ENCODE data around the gene DGKI.

DGKI gene

GRCh38 chr7:137399827-137400823 is 446.6 kb downstream of the DGKI start:
- no peaks in the 10 kb centered on the region for H3K79me1 ChIP-seq (ENCODE audit: low read depth, low read length)
- H3K14ac ChIP-seq (ENCODE audit: low read length) = no peak overlapping the region
- no peak overlapping the region for H3K23ac ChIP-seq (ENCODE audit: low read depth, low read length, poor library complexity)
- no peak overlapping the region for H2BK120ac ChIP-seq (ENCODE audit: low read depth, low read length)
- peak overlapping the region; percentile 30 for H3K27ac ChIP-seq (replicated peaks; ENCODE audit: low read length)
- H3K9ac ChIP-seq (ENCODE audit: low read depth, low read length, poor library complexity) = no peak overlapping the region
- no peaks in the 10 kb centered on the region for H3K27me3 ChIP-seq (ENCODE audit: control insufficient read depth in 3 of 3, insufficient read depth in 3 of 3, low read depth in 1 of 3, low read length in 3 of 3)
- H2AK5ac ChIP-seq (ENCODE audit: low read depth, low read length) = no peak overlapping the region
- H4K8ac ChIP-seq (ENCODE audit: low read depth, low read length) = no peak overlapping the region
- no peaks in the 10 kb centered on the region for H3K36me3 ChIP-seq (replicated peaks in 1 of 2; ENCODE audit: control insufficient read depth in 2 of 2, insufficient read depth in 2 of 2, low read length in 2 of 2)
- H4K91ac ChIP-seq (ENCODE audit: low read depth, low read length, poor library complexity) = no peak overlapping the region
- no peak overlapping the region for H3K18ac ChIP-seq (ENCODE audit: low read length)
- H2BK12ac ChIP-seq (ENCODE audit: low read length) = no peak overlapping the region
- DNase-seq (ENCODE audit: low spot score) = no peak
- H3K4ac ChIP-seq (ENCODE audit: low read length) = no peak overlapping the region
- no peak overlapping the region for H3K4me2 ChIP-seq (ENCODE audit: insufficient read depth, low read length, poor library complexity, severe bottlenecking)
- no peak overlapping the region for H2AFZ ChIP-seq (ENCODE audit: low read length)
- WGBS, 2 donors (ENCODE audit: extremely low coverage in 2 of 2, insufficient read length in 2 of 2, insufficient replicate concordance in 1 of 2) = no CpG with 5 or more reads among the region's 7 CpGs
- peaks cover 16 to 18% of the 10 kb centered on the region in 2 donors for H3K4me1 ChIP-seq (ENCODE audit: control insufficient read depth in 2 of 2, insufficient read depth in 1 of 2, low read depth in 1 of 2, low read length in 2 of 2)
- H3K4me3 ChIP-seq (ENCODE audit: low read length in 2 of 2) = no peak overlapping the region
- H2BK5ac ChIP-seq (ENCODE audit: low read length) = no peak overlapping the region
- H3K9me3 ChIP-seq (replicated peaks in 1 of 2; ENCODE audit: control insufficient read depth in 2 of 2, insufficient read depth in 1 of 2, low read depth in 1 of 2, low read length in 2 of 2) = no peaks in the 10 kb centered on the region
- no peak overlapping the region for H2BK15ac ChIP-seq (ENCODE audit: low read length)

- Histone ChIP-seq H2AK5ac (ENCODE audit: low read depth, low read length) (no peak overlapping the region), H3K27me3 (ENCODE audit: control insufficient read depth in 3 of 3, insufficient read depth in 3 of 3, low read depth in 1 of 3, low read length in 3 of 3) (no peaks in the 10 kb centered on the region), H2BK12ac (ENCODE audit: low read length) (no peak overlapping the region), H4K91ac (ENCODE audit: low read depth, low read length, poor library complexity) (no peak overlapping the region), H3K9me3 (replicated peaks in 1 of 2; ENCODE audit: control insufficient read depth in 2 of 2, insufficient read depth in 1 of 2, low read depth in 1 of 2, low read length in 2 of 2) (no peaks in the 10 kb centered on the region), H3K14ac (ENCODE audit: low read length) (peak overlapping the region; percentile 17), H3K36me3 (replicated peaks in 1 of 2; ENCODE audit: control insufficient read depth in 2 of 2, insufficient read depth in 2 of 2, low read length in 2 of 2) (no peaks in the 10 kb centered on the region), H3K4ac (ENCODE audit: low read length) (no peak overlapping the region), H2BK15ac (ENCODE audit: low read length) (no peak overlapping the region), H3K4me2 (ENCODE audit: insufficient read depth, low read length, poor library complexity, severe bottlenecking) (no peak overlapping the region), H2AFZ (ENCODE audit: low read length) (no peak overlapping the region), H3K4me3 (ENCODE audit: low read length in 2 of 2) (no peak overlapping the region), H3K79me1 (ENCODE audit: low read depth, low read length) (no peaks in the 10 kb centered on the region), H3K27ac (replicated peaks; ENCODE audit: low read length) (no peak overlapping the region), H3K18ac (ENCODE audit: low read length) (peak overlapping the region; percentile 22), H2BK5ac (ENCODE audit: low read length) (no peak overlapping the region), H2BK120ac (ENCODE audit: low read depth, low read length) (no peak overlapping the region), H3K23ac (ENCODE audit: low read depth, low read length, poor library complexity) (no peak overlapping the region), H3K9ac (ENCODE audit: low read depth, low read length, poor library complexity) (no peak overlapping the region), H4K8ac (ENCODE audit: low read depth, low read length) (no peak overlapping the region), H3K4me1 (ENCODE audit: control insufficient read depth in 2 of 2, insufficient read depth in 1 of 2, low read depth in 1 of 2, low read length in 2 of 2) (peaks cover 2 to 9% of the 10 kb centered on the region in 2 donors)
- no peak for DNase-seq (ENCODE audit: low spot score)
- no CpG with 5 or more reads among the region's 4 CpGs for WGBS, 2 donors (ENCODE audit: extremely low coverage in 2 of 2, insufficient read length in 2 of 2, insufficient replicate concordance in 1 of 2)
These were observed 450.7 kb downstream of the DGKI start for GRCh38 chr7:137396051-137396450.

GRCh38 chr7:137395420-137395819 is 451.4 kb downstream of the DGKI start:
- Histone ChIP-seq H3K23ac (ENCODE audit: low read depth, low read length, poor library complexity) (no peak overlapping the region), H3K14ac (ENCODE audit: low read length) (no peak overlapping the region), H3K36me3 (replicated peaks in 1 of 2; ENCODE audit: control insufficient read depth in 2 of 2, insufficient read depth in 2 of 2, low read length in 2 of 2) (peaks cover 0 to 2% of the 10 kb centered on the region in 2 donors), H3K4me2 (ENCODE audit: insufficient read depth, low read length, poor library complexity, severe bottlenecking) (no peak overlapping the region), H3K79me1 (ENCODE audit: low read depth, low read length) (no peaks in the 10 kb centered on the region), H3K9ac (ENCODE audit: low read depth, low read length, poor library complexity) (no peak overlapping the region), H3K27me3 (ENCODE audit: control insufficient read depth in 3 of 3, insufficient read depth in 3 of 3, low read depth in 1 of 3, low read length in 3 of 3) (no peaks in the 10 kb centered on the region), H3K9me3 (replicated peaks in 1 of 2; ENCODE audit: control insufficient read depth in 2 of 2, insufficient read depth in 1 of 2, low read depth in 1 of 2, low read length in 2 of 2) (no peaks in the 10 kb centered on the region), H3K4me1 (ENCODE audit: control insufficient read depth in 2 of 2, insufficient read depth in 1 of 2, low read depth in 1 of 2, low read length in 2 of 2) (peaks cover 2 to 7% of the 10 kb centered on the region in 2 donors), H3K27ac (replicated peaks; ENCODE audit: low read length) (no peak overlapping the region), H2AK5ac (ENCODE audit: low read depth, low read length) (no peak overlapping the region), H2BK12ac (ENCODE audit: low read length) (no peak overlapping the region), H2BK5ac (ENCODE audit: low read length) (no peak overlapping the region), H4K8ac (ENCODE audit: low read depth, low read length) (no peak overlapping the region), H3K18ac (ENCODE audit: low read length) (peak overlapping the region; percentile 33), H2BK15ac (ENCODE audit: low read length) (no peak overlapping the region), H2AFZ (ENCODE audit: low read length) (no peak overlapping the region), H4K91ac (ENCODE audit: low read depth, low read length, poor library complexity) (no peak overlapping the region), H2BK120ac (ENCODE audit: low read depth, low read length) (no peak overlapping the region), H3K4me3 (ENCODE audit: low read length in 2 of 2) (no peak overlapping the region), H3K4ac (ENCODE audit: low read length) (peak overlapping the region; percentile 72)
- no peak for DNase-seq (ENCODE audit: low spot score)
- no CpG with 5 or more reads among the region's 9 CpGs for WGBS, 2 donors (ENCODE audit: extremely low coverage in 2 of 2, insufficient read length in 2 of 2, insufficient replicate concordance in 1 of 2)

- Histone ChIP-seq H3K27me3 (ENCODE audit: control insufficient read depth in 3 of 3, insufficient read depth in 3 of 3, low read depth in 1 of 3, low read length in 3 of 3) (no peaks in the 10 kb centered on the region), H3K4me3 (ENCODE audit: low read length in 2 of 2) (no peak overlapping the region), H3K9me3 (replicated peaks in 1 of 2; ENCODE audit: control insufficient read depth in 2 of 2, insufficient read depth in 1 of 2, low read depth in 1 of 2, low read length in 2 of 2) (peaks cover 0 to 2% of the 10 kb centered on the region in 2 donors), H4K8ac (ENCODE audit: low read depth, low read length) (no peak overlapping the region), H2BK5ac (ENCODE audit: low read length) (no peak overlapping the region), H4K91ac (ENCODE audit: low read depth, low read length, poor library complexity) (no peak overlapping the region), H3K9ac (ENCODE audit: low read depth, low read length, poor library complexity) (no peak overlapping the region), H2BK120ac (ENCODE audit: low read depth, low read length) (no peak overlapping the region), H3K36me3 (replicated peaks in 1 of 2; ENCODE audit: control insufficient read depth in 2 of 2, insufficient read depth in 2 of 2, low read length in 2 of 2) (peaks cover 0 to 4% of the 10 kb centered on the region in 2 donors), H3K4me2 (ENCODE audit: insufficient read depth, low read length, poor library complexity, severe bottlenecking) (no peak overlapping the region), H3K4me1 (ENCODE audit: control insufficient read depth in 2 of 2, insufficient read depth in 1 of 2, low read depth in 1 of 2, low read length in 2 of 2) (peaks cover 0 to 1% of the 10 kb centered on the region in 2 donors), H3K14ac (ENCODE audit: low read length) (no peak overlapping the region), H2AK5ac (ENCODE audit: low read depth, low read length) (no peak overlapping the region), H2AFZ (ENCODE audit: low read length) (no peak overlapping the region), H2BK12ac (ENCODE audit: low read length) (no peak overlapping the region), H3K27ac (replicated peaks; ENCODE audit: low read length) (no peak overlapping the region), H3K4ac (ENCODE audit: low read length) (no peak overlapping the region), H3K23ac (ENCODE audit: low read depth, low read length, poor library complexity) (no peak overlapping the region), H3K79me1 (ENCODE audit: low read depth, low read length) (no peaks in the 10 kb centered on the region), H2BK15ac (ENCODE audit: low read length) (no peak overlapping the region), H3K18ac (ENCODE audit: low read length) (no peak overlapping the region)
- no peak for DNase-seq (ENCODE audit: low spot score)
These were observed 453.2 kb downstream of the DGKI start for GRCh38 chr7:137393570-137393969.

Data from neuronal stem cell (in vitro differentiated cells).